ENCODE data around the gene BCL2L11. TPM values are rescaled to one million over a fixed set of nuclear protein-coding genes. Genes with fewer than 3 reads are reported as not detected.
"Not testable (repeated sequence)": the region's sequence is repeated elsewhere in the genome, so short reads cannot be mapped to it uniquely, and the experiment has no call there.

Gene BCL2L11
- polyA plus RNA-seq (2012; ENCODE audit: insufficient read depth, insufficient read length) = 9.5 TPM

GRCh38 chr2:111120253-111121027 is at the start of gene BCL2L11:
Gene BCL2L11, plus strand, starts transcription at chr2:111120914. Its CDS starts 2,832 bp downstream, at chr2:111123746.
- DNase-seq (ENCODE audit: low read depth, low spot score) = peak; percentile 81

GRCh38 chr2:111071600-111072171 is 49.0 kb upstream of the BCL2L11 start:
- DNase-seq (ENCODE audit: low read depth, low spot score) = no peak
- H3K4me3 ChIP-seq (ENCODE audit: low read length) = no peak overlapping the region

More at GRCh38 chr2:111120253-111121027, at the start of gene BCL2L11:
- peak within 1 kb of the TSS; percentile 66 for H3K4me3 ChIP-seq (ENCODE audit: low read length)

GRCh38 chr2:111072220-111072871 is 48.4 kb upstream of the BCL2L11 start:
- H3K4me3 ChIP-seq (ENCODE audit: low read length) = no peak overlapping the region
- no peak for DNase-seq (ENCODE audit: low read depth, low spot score)

- DNase-seq (ENCODE audit: low read depth, low spot score); H3K4me3 ChIP-seq (ENCODE audit: low read length): not testable (repeated sequence)
These were observed 38.1 kb upstream of the BCL2L11 start for GRCh38 chr2:111082659-111083058.

- DNase-seq (ENCODE audit: low read depth, low spot score) = no peak
These were observed 28.9 kb upstream of the BCL2L11 start for GRCh38 chr2:111091811-111092211.

GRCh38 chr2:111094691-111095090 is 26.0 kb upstream of the BCL2L11 start:
- H3K4me3 ChIP-seq (ENCODE audit: low read length) = no peak overlapping the region
- no peak for DNase-seq (ENCODE audit: low read depth, low spot score)

More at GRCh38 chr2:111091811-111092211, 28.9 kb upstream of the BCL2L11 start:
- H3K4me3 ChIP-seq (ENCODE audit: low read length) = no peak overlapping the region

- no peak for DNase-seq (ENCODE audit: low read depth, low spot score)
- no peak overlapping the region for H3K4me3 ChIP-seq (ENCODE audit: low read length)
These were observed 25.3 kb upstream of the BCL2L11 start for GRCh38 chr2:111095434-111095833.

- no peak for DNase-seq (ENCODE audit: low read depth, low spot score)
- H3K4me3 ChIP-seq (ENCODE audit: low read length) = no peak overlapping the region
These were observed 21.3 kb upstream of the BCL2L11 start for GRCh38 chr2:111099402-111099801.

GRCh38 chr2:111100087-111100764 is 20.5 kb upstream of the BCL2L11 start:
- H3K4me3 ChIP-seq (ENCODE audit: low read length) = no peak overlapping the region
- DNase-seq (ENCODE audit: low read depth, low spot score) = no peak

- no peak overlapping the region for H3K4me3 ChIP-seq (ENCODE audit: low read length)
- DNase-seq (ENCODE audit: low read depth, low spot score) = no peak
These were observed 19.9 kb upstream of the BCL2L11 start for GRCh38 chr2:111100765-111101162.

GRCh38 chr2:111101592-111101991 is 19.1 kb upstream of the BCL2L11 start:
- no peak for DNase-seq (ENCODE audit: low read depth, low spot score)
- no peak overlapping the region for H3K4me3 ChIP-seq (ENCODE audit: low read length)

GRCh38 chr2:111102216-111102615 is 18.5 kb upstream of the BCL2L11 start:
- DNase-seq (ENCODE audit: low read depth, low spot score) = no peak
- no peak overlapping the region for H3K4me3 ChIP-seq (ENCODE audit: low read length)

- no peak for DNase-seq (ENCODE audit: low read depth, low spot score)
- no peak overlapping the region for H3K4me3 ChIP-seq (ENCODE audit: low read length)
These were observed 14.8 kb upstream of the BCL2L11 start for GRCh38 chr2:111105926-111106325.

GRCh38 chr2:111106706-111107105 is 14.0 kb upstream of the BCL2L11 start:
- H3K4me3 ChIP-seq (ENCODE audit: low read length) = no peak overlapping the region

GRCh38 chr2:111108745-111109271 is 11.9 kb upstream of the BCL2L11 start:
- no peak overlapping the region for H3K4me3 ChIP-seq (ENCODE audit: low read length)
- no peak for DNase-seq (ENCODE audit: low read depth, low spot score)

More at GRCh38 chr2:111106706-111107105, 14.0 kb upstream of the BCL2L11 start:
- DNase-seq (ENCODE audit: low read depth, low spot score) = no peak

- DNase-seq (ENCODE audit: low read depth, low spot score) = no peak
- H3K4me3 ChIP-seq (ENCODE audit: low read length) = no peak overlapping the region
These were observed 9.5 kb upstream of the BCL2L11 start for GRCh38 chr2:111111101-111111755.

- H3K4me3 ChIP-seq (ENCODE audit: low read length) = no peak overlapping the region
- no peak for DNase-seq (ENCODE audit: low read depth, low spot score)
These were observed 6.9 kb upstream of the BCL2L11 start for GRCh38 chr2:111113838-111114237.

GRCh38 chr2:111116011-111116746 is 4.5 kb upstream of the BCL2L11 start:
- H3K4me3 ChIP-seq (ENCODE audit: low read length) = no peak overlapping the region
- no peak for DNase-seq (ENCODE audit: low read depth, low spot score)

All from Jurkat, Clone E6-1 (cell line).